ENCODE results near the gene KCNAB3.

DNA sequence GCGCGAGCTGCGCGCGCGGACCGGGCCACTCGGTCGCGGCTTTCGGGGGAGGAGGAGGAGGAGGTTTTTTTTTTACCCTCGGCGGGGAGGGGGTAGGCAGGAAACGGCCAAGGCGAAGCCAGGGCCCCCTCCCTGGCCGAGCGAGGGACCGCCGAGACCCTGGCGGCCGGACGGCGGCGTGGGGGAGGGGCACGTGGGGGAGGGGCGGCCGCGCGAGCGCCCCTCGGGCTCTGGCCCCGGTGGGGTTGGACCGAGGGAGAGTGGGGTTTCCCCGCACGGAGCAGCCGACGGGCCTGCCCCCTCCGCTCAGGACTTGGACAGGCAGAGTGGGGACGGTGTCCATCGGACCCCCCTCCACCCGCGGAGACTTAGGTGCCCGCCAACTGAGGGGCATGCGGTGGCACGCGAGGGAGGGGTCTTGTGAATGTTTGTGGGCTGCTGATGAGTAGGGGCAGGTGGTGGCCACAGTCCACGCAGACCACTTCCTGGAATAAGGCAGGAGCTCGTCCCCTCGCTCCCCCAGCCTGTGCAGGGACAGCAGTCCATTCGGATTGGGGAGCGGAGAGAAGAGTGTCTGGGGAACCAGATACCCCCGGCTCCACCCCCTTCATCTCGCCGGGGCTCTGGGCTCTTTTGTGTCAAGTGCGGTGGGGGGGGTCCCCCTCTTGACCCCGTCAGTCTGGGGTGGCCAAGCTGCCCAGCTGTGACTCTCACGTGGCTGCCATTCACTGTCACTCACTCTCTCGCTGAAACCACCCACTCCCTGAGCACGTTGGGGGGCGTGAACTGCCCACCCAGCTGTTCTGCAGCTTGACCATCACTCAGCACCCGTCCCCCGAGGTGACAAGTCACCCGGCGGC is 44.1 kb downstream of the KCNAB3 start:
- TF ChIP-seq, protein P1, sequence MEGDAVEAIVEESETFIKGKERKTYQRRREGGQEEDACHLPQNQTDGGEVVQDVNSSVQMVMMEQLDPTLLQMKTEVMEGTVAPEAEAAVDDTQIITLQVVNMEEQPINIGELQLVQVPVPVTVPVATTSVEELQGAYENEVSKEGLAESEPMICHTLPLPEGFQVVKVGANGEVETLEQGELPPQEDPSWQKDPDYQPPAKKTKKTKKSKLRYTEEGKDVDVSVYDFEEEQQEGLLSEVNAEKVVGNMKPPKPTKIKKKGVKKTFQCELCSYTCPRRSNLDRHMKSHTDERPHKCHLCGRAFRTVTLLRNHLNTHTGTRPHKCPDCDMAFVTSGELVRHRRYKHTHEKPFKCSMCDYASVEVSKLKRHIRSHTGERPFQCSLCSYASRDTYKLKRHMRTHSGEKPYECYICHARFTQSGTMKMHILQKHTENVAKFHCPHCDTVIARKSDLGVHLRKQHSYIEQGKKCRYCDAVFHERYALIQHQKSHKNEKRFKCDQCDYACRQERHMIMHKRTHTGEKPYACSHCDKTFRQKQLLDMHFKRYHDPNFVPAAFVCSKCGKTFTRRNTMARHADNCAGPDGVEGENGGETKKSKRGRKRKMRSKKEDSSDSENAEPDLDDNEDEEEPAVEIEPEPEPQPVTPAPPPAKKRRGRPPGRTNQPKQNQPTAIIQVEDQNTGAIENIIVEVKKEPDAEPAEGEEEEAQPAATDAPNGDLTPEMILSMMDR (IDR thresholded peaks at IDR 0.05; ENCODE audit: low read length): no peak
- TF ChIP-seq EZH2 (IDR thresholded peaks at IDR 0.05; ENCODE audit: borderline replicate concordance, low read length): no peak
